Naive thymus-derived CD4-positive, alpha-beta T cell (primary cell): ENCODE measurements around the gene TOP1. TPM values are rescaled to one million over a fixed set of nuclear protein-coding genes. Genes with fewer than 3 reads are reported as not detected.
"Not testable (repeated sequence)": the region's sequence is repeated elsewhere in the genome, so short reads cannot be mapped to it uniquely, and the experiment has no call there.

ENCODE experiments used
- ATAC-seq: fragments of 150-1000 bp; cut with Tn5 transposase; 2 replicates; pipeline ENCODE4 v1.10.0; 2021; ENCODE audit warnings: mild to moderate bottlenecking, moderate library complexity
- CTCF ChIA-PET: fragments of 350-600 bp; sonication (Branson Sonifier 250); formaldehyde crosslinking; loops from one replicate; lab custom pipeline; 2021; ENCODE audit warnings: antibody characterized with exemption; lab: Charles Lee
- POLR2A ChIA-PET: fragments of 350-600 bp; sonication (Branson Sonifier 250); formaldehyde crosslinking; loops from one replicate; lab custom pipeline; 2021; ENCODE audit warnings: antibody characterized with exemption, inconsistent platforms; lab: Charles Lee
- DNase-seq, 9 donors: peaks; one replicate each; pipeline versions ENCODE4 v3.0.0 to v3.0.0-alpha.2; 2020 to 2022; ENCODE audit warnings: mixed read lengths in 1 of 9
- H3K27ac ChIP-seq: one replicate; pipeline ENCODE4 v1.7.0; 2013; ENCODE audit warnings: mild to moderate bottlenecking, low read depth, low read length, moderate library complexity
- H3K27me3 ChIP-seq, 2 donors: one replicate each; pipeline ENCODE4 v1.7.0; 2013; ENCODE audit warnings: low read length in 2 of 2, mild to moderate bottlenecking in 2 of 2, moderate library complexity in 2 of 2; ENCODE audit not compliant: control insufficient read depth in 2 of 2, insufficient read depth in 2 of 2
- H3K36me3 ChIP-seq, 3 experiments: 1 replicate in 2 of 3; 2 replicates in 1 of 3; pipeline ENCODE4 v1.7.0; 2013; ENCODE audit warnings: low read length in 3 of 3, mild to moderate bottlenecking in 3 of 3, moderate library complexity in 1 of 3; ENCODE audit not compliant: insufficient read depth in 3 of 3, control insufficient read depth in 2 of 3
- H3K4me1 ChIP-seq, 2 donors: one replicate each; pipeline ENCODE4 v1.7.0; 2013; ENCODE audit warnings: low read length in 2 of 2, mild to moderate bottlenecking in 2 of 2, moderate library complexity in 1 of 2; ENCODE audit not compliant: control insufficient read depth in 2 of 2, insufficient read depth in 2 of 2
- H3K4me3 ChIP-seq: 2 replicates; pipeline ENCODE4 v1.7.0; 2013; ENCODE audit warnings: mild to moderate bottlenecking, low read length
- H3K9me3 ChIP-seq, 3 experiments: 1 replicate in 2 of 3; 2 replicates in 1 of 3; pipeline ENCODE4 v1.7.0; 2013; ENCODE audit warnings: low read length in 3 of 3; ENCODE audit not compliant: control insufficient read depth in 2 of 3
- H3K27ac Mint-ChIP-seq, 9 donors: one replicate each; pipeline ENCODE4 v1.8.0; 2020 to 2022; ENCODE audit warnings: mixed read lengths in 9 of 9, mild to moderate bottlenecking in 8 of 9, moderate library complexity in 5 of 9, inconsistent platforms in 2 of 9
- H3K27me3 Mint-ChIP-seq, 5 donors: one replicate each; pipeline ENCODE4 v1.8.0; 2021 to 2022; ENCODE audit warnings: mixed read lengths in 5 of 5, mild to moderate bottlenecking in 1 of 5
- H3K36me3 Mint-ChIP-seq, 5 donors: one replicate each; pipeline ENCODE4 v1.8.0; 2020 to 2022; ENCODE audit warnings: mixed read lengths in 5 of 5, mild to moderate bottlenecking in 3 of 5, inconsistent platforms in 1 of 5
- H3K4me1 Mint-ChIP-seq, 7 donors: one replicate each; pipeline ENCODE4 v1.8.0; 2020 to 2022; ENCODE audit warnings: mixed read lengths in 7 of 7, mild to moderate bottlenecking in 3 of 7, inconsistent platforms in 1 of 7
- H3K4me3 Mint-ChIP-seq, 10 donors: one replicate each; pipeline ENCODE4 v1.8.0; 2020 to 2022; ENCODE audit warnings: mild to moderate bottlenecking in 10 of 10, mixed read lengths in 10 of 10, moderate library complexity in 6 of 10, inconsistent platforms in 2 of 10
- H3K9me3 Mint-ChIP-seq, 11 donors: one replicate each; pipeline ENCODE4 v1.8.0; 2020 to 2022; ENCODE audit warnings: mixed read lengths in 11 of 11, mild to moderate bottlenecking in 4 of 11, inconsistent platforms in 1 of 11, moderate library complexity in 1 of 11
- intact Hi-C, 2 donors: fragments of 100-400 bp; cut with micrococcal nuclease; formaldehyde crosslinking; loops; one replicate each; pipeline ENCODE4 v1.15.1; 2023
- polyA plus RNA-seq, 2 donors: library from polyadenylated mRNA; unstranded; fragments of 300-500 nt; fragmentation: Illumina TruSeq; gene quantifications; one replicate each; pipeline ENCODE4 v1.2.3, GENCODE V29; 2021
- total RNA-seq, 6 experiments: library from RNA in 5 of 6; stranded (reverse) in 5 of 6; gene quantifications; 1 replicate in 5 of 6; 2 replicates in 1 of 6; pipeline ENCODE4 v1.2.3 and lab custom pipeline; 2021 to 2026

TOP1 gene
- total and polyA plus RNA-seq, 7 experiments from 2014 or later: 10.2 to 82.8 (median 33.3) TPM

- CTCF ChIA-PET: no interaction called here
- intact Hi-C loops: no loop called here
- Histone ChIP-seq H3K9me3 (no peaks in the 10 kb centered on the region), H3K4me1 (no peaks in the 10 kb centered on the region), H3K27ac (no peak overlapping the region), H3K27me3 (no peaks in the 10 kb centered on the region), H3K36me3 (peaks cover 17 to 65% (median 36%) of the 10 kb centered on the region in 3 experiments), H3K4me3 (no peak overlapping the region)
- DNase-seq (no peak), ATAC-seq (no peak)
- Mint-ChIP-seq H3K4me1 (peaks cover 0 to 5% (median 0%) of the 10 kb centered on the region in 7 donors), H3K9me3 (no peaks in the 10 kb centered on the region), H3K27me3 (no peaks in the 10 kb centered on the region), H3K27ac (peak overlapping the region in 5 of 9 donors; percentile 1 to 83 (median 41)), H3K36me3 (peaks cover 8 to 46% (median 25%) of the 10 kb centered on the region in 5 donors), H3K4me3 (no peak overlapping the region)
- POLR2A ChIA-PET: interaction anchor here (1.4 kb wide), 1 partner anchor 120 kb away, joined by 3 read pairs; no protein-coding TSS in a partner anchor
These were observed 82.9 kb downstream of the TOP1 start for GRCh38 chr20:41111578-41111951.

GRCh38 chr20:41116282-41116956, 87.8 kb downstream of the TOP1 start:
- intact Hi-C loops: no loop called here
- no peaks in the 10 kb centered on the region for H3K9me3 ChIP-seq
- Mint-ChIP-seq H3K27ac (peak overlapping the region in 1 of 9 donors; percentile 80), H3K4me3 (no peak overlapping the region), H3K27me3 (no peaks in the 10 kb centered on the region), H3K36me3 (peaks cover 24 to 45% (median 32%) of the 10 kb centered on the region in 5 donors), H3K4me1 (peaks cover 0 to 18% (median 0%) of the 10 kb centered on the region in 7 donors), H3K9me3 (no peaks in the 10 kb centered on the region)
- no peak for ATAC-seq
- H3K27ac ChIP-seq: no peak overlapping the region
- no peak overlapping the region for H3K4me3 ChIP-seq
- H3K27me3 ChIP-seq: no peaks in the 10 kb centered on the region
- DNase-seq: no peak
- H3K36me3 ChIP-seq: peaks cover 20 to 92% (median 43%) of the 10 kb centered on the region in 3 experiments
- POLR2A ChIA-PET: interaction anchor here (0.6 kb wide), 1 partner anchor 36 kb away, joined by 3 read pairs; no protein-coding TSS in a partner anchor
- CTCF ChIA-PET: interaction anchor here (0.6 to 0.8 kb wide), 4 partner anchors 23 to 356 kb away, joined by 3 to 5 read pairs (median 4); no protein-coding TSS in a partner anchor
- H3K4me1 ChIP-seq: no peaks in the 10 kb centered on the region

- DNase-seq, intact Hi-C loops, H3K9me3 ChIP-seq, H3K27ac ChIP-seq, H3K27me3 Mint-ChIP-seq, H3K4me1 ChIP-seq, H3K4me3 ChIP-seq, CTCF ChIA-PET, H3K27me3 ChIP-seq, H3K9me3 Mint-ChIP-seq, ATAC-seq, H3K4me3 Mint-ChIP-seq, POLR2A ChIA-PET: not testable (repeated sequence)
- Mint-ChIP-seq H3K36me3 (peaks cover 24 to 52% (median 32%) of the 10 kb centered on the region in 5 donors), H3K27ac (peak overlapping the region in 3 of 9 donors; percentile 32 to 69 (median 40)), H3K4me1 (peaks cover 0 to 18% (median 0%) of the 10 kb centered on the region in 7 donors)
- H3K36me3 ChIP-seq: peaks cover 17 to 95% (median 51%) of the 10 kb centered on the region in 3 experiments
These were observed 89.5 kb downstream of the TOP1 start for GRCh38 chr20:41118159-41118558.

GRCh38 chr20:41118632-41119031, 90.0 kb downstream of the TOP1 start:
- no peak for ATAC-seq
- H3K27ac Mint-ChIP-seq: peak overlapping the region in 4 of 9 donors; percentile 4 to 70 (median 30)
- no peak overlapping the region for H3K4me3 ChIP-seq
- H3K9me3 Mint-ChIP-seq: no peaks in the 10 kb centered on the region
- H3K4me3 Mint-ChIP-seq: no peak overlapping the region
- H3K36me3 ChIP-seq: peaks cover 17 to 93% (median 51%) of the 10 kb centered on the region in 3 experiments
- no peaks in the 10 kb centered on the region for H3K4me1 ChIP-seq
- H3K9me3 ChIP-seq: no peaks in the 10 kb centered on the region
- peaks cover 24 to 53% (median 32%) of the 10 kb centered on the region in 5 donors for H3K36me3 Mint-ChIP-seq
- H3K27ac ChIP-seq: no peak overlapping the region
- H3K27me3 Mint-ChIP-seq: no peaks in the 10 kb centered on the region
- POLR2A ChIA-PET: no interaction called here
- peaks cover 0 to 18% (median 0%) of the 10 kb centered on the region in 7 donors for H3K4me1 Mint-ChIP-seq
- intact Hi-C loops: no loop called here
- CTCF ChIA-PET: no interaction called here
- H3K27me3 ChIP-seq: no peaks in the 10 kb centered on the region
- DNase-seq: no peak

- H3K27me3 ChIP-seq: no peaks in the 10 kb centered on the region
- no peak overlapping the region for H3K27ac ChIP-seq
- Mint-ChIP-seq H3K27ac (peak overlapping the region in 5 of 9 donors; percentile 12 to 81 (median 55)), H3K4me1 (peaks cover 0 to 18% (median 0%) of the 10 kb centered on the region in 7 donors), H3K4me3 (no peak overlapping the region), H3K36me3 (peaks cover 16 to 48% (median 29%) of the 10 kb centered on the region in 5 donors), H3K27me3 (no peaks in the 10 kb centered on the region), H3K9me3 (no peaks in the 10 kb centered on the region)
- ATAC-seq (no peak), DNase-seq (no peak)
- H3K4me3 ChIP-seq: no peak overlapping the region
- CTCF ChIA-PET: interaction anchor here (0.8 to 2.7 kb wide), 2 partner anchors 15 to 112 kb away, joined by 3 to 9 read pairs; no protein-coding TSS in a partner anchor
- POLR2A ChIA-PET: interaction anchor here (0.6 kb wide), 1 partner anchor 81 kb away, joined by 7 read pairs; no protein-coding TSS in a partner anchor
- H3K9me3 ChIP-seq: no peaks in the 10 kb centered on the region
- intact Hi-C loops: no loop called here
- peaks cover 12 to 86% (median 41%) of the 10 kb centered on the region in 3 experiments for H3K36me3 ChIP-seq
- H3K4me1 ChIP-seq: no peaks in the 10 kb centered on the region
These were observed 91.3 kb downstream of the TOP1 start for GRCh38 chr20:41119614-41120561.

GRCh38 chr20:41121399-41121798, 92.8 kb downstream of the TOP1 start:
- H3K9me3 ChIP-seq: no peaks in the 10 kb centered on the region
- POLR2A ChIA-PET: interaction anchor here (0.6 kb wide), 1 partner anchor 12 kb away, joined by 3 read pairs; no protein-coding TSS in a partner anchor
- H3K27me3 ChIP-seq: no peaks in the 10 kb centered on the region
- CTCF ChIA-PET: interaction anchor here (0.7 to 2.7 kb wide), 2 partner anchors 13 to 178 kb away, joined by 3 to 9 read pairs; no protein-coding TSS in a partner anchor
- Mint-ChIP-seq H3K27ac (peak overlapping the region; percentile 15 to 81 (median 59)), H3K27me3 (no peaks in the 10 kb centered on the region), H3K36me3 (peaks cover 10 to 39% (median 24%) of the 10 kb centered on the region in 5 donors), H3K4me1 (peaks cover 0 to 18% (median 0%) of the 10 kb centered on the region in 7 donors), H3K4me3 (no peak overlapping the region), H3K9me3 (no peaks in the 10 kb centered on the region)
- no peaks in the 10 kb centered on the region for H3K4me1 ChIP-seq
- H3K4me3 ChIP-seq: no peak overlapping the region
- H3K27ac ChIP-seq: no peak overlapping the region
- intact Hi-C loops: no loop called here
- no peak for ATAC-seq
- peaks cover 6 to 81% (median 27%) of the 10 kb centered on the region in 3 experiments for H3K36me3 ChIP-seq
- no peak for DNase-seq
